K562 (cell line): Measurements from ENCODE around the gene IPPK. TPM values are rescaled to one million over a fixed set of nuclear protein-coding genes. Genes with fewer than 3 reads are reported as not detected.

Experiments used
- EGR1 ChIP-seq: fragments of 450-650 bp; conservative IDR thresholded peaks from 2 replicates; pipeline ENCODE4 v1.6.1; 2017; ENCODE audit warnings: mild to moderate bottlenecking
- FOXA3 ChIP-seq, 2 experiments: fragments of 450-650 bp in 1 of 2; sonication (generic) in 1 of 2; formaldehyde crosslinking; IDR thresholded peaks in 1 of 2; conservative IDR thresholded peaks in 1 of 2; 2 replicates each; pipeline versions ENCODE4 v1.4.0 to v1.8.0; 2020 to 2022; ENCODE audit warnings: mild to moderate bottlenecking in 2 of 2, missing genetic modification reagents in 1 of 2
- HINFP ChIP-seq: fragments of 450-650 bp; conservative IDR thresholded peaks from 2 replicates; pipeline ENCODE4 v1.6.1; 2016; ENCODE audit warnings: missing genetic modification characterization, low read depth, mild to moderate bottlenecking, control low read depth, missing compliant biosample characterization
- POLR2AphosphoS2 ChIP-seq: IDR thresholded peaks from 2 replicates; pipeline ENCODE4 v1.6.1; 2012; ENCODE audit warnings: low read length, improper control_type of control experiment
- POLR2B ChIP-seq: fragments of 450-650 bp; IDR thresholded peaks from 2 replicates; pipeline ENCODE4 v1.6.1; 2018; ENCODE audit warnings: low read depth; ENCODE audit not compliant: partially characterized antibody
- TEAD2 ChIP-seq: fragments of 450-650 bp; IDR thresholded peaks from 2 replicates; pipeline ENCODE4 v1.6.1; 2016; ENCODE audit warnings: missing genetic modification characterization, control low read depth, missing compliant biosample characterization
- XRCC3 ChIP-seq: fragments of 450-650 bp; IDR thresholded peaks from 2 replicates; pipeline ENCODE4 v1.6.1; 2017; ENCODE audit warnings: mild to moderate bottlenecking, moderate library complexity
- ZFP1 ChIP-seq: fragments of 450-650 bp; formaldehyde crosslinking; IDR thresholded peaks from 2 replicates; pipeline ENCODE4 v1.4.0; 2020; ENCODE audit warnings: mild to moderate bottlenecking, mixed read lengths
- ZNF146 ChIP-seq: IDR thresholded peaks from one replicate; pipeline ENCODE4 v1.6.1; 2018; ENCODE audit warnings: missing compliant biosample characterization; ENCODE audit not compliant: unreplicated experiment
- ZNF41 ChIP-seq: fragments of 250-450 bp; sonication (Bioruptor Pico); conservative IDR thresholded peaks from 2 replicates; pipeline ENCODE4 v1.4.0; 2020; ENCODE audit warnings: mild to moderate bottlenecking
- polyA plus RNA-seq, 8 experiments: library from polyadenylated mRNA; depleted of rRNA in 4 of 8; stranded (reverse) in 5 of 8; unstranded in 3 of 8; fragments of >200 nt; fragmentation: Nextera tagmentation in 2 of 8; fragmentation: Illumina TruSeq in 1 of 8; extraction: Ambion mirVana in 2 of 8; extraction: Trizol in 1 of 8; gene quantifications; 2 replicates each; pipeline versions ENCODE4 v1.2.1 to v1.2.3, GENCODE V29; 2011 to 2014; ENCODE audit warnings: inconsistent platforms in 1 of 8, missing spikeins in 1 of 8
- total RNA-seq, 7 experiments: library from RNA; depleted of rRNA in 6 of 7; stranded (reverse); fragments of >200 nt in 6 of 7; fragmentation: Illumina TruSeq in 2 of 7; extraction: Trizol in 2 of 7; gene quantifications; 2 replicates each; pipeline versions ENCODE4 v1.2.1 to v1.2.3, GENCODE V29; 2011 to 2021; ENCODE audit warnings: low replicate concordance in 1 of 7

IPPK gene
- total and polyA plus RNA-seq, 9 of the 15 experiments (the other 6 are each of a cell fraction or from before 2014, with no cell fraction given) = 3.1 to 22.2 (median 11.2) TPM

- TF ChIP-seq FOXA3 (CRISPR knock-in tag; conservative IDR thresholded peaks at IDR 0.05 in 1 of 2, IDR thresholded peaks at IDR 0.05 in 1 of 2) (no peak), POLR2AphosphoS2 (no peak), EGR1 (no peak), XRCC3 (no peak), ZFP1 (CRISPR knock-in tag) (no peak), ZNF146 (no peak), POLR2B (no peak), HINFP (no peak), ZNF41 (CRISPR knock-in tag) (no peak), TEAD2 (tag) (no peak)
- TF ChIP-seq, all 486 proteins: peak for 0
Observed at GRCh38 chr9:92601451-92601850, 68.5 kb downstream of the IPPK start (continued).
